Measurements from ENCODE around the gene CACNB3.
A peak's percentile ranks its signal among the peaks of the same experiment; 100 is the strongest.
"Not testable (repeated sequence)": the region's sequence is repeated elsewhere in the genome, so short reads cannot be mapped to it uniquely, and the experiment has no call there.

CACNB3 gene

GRCh38 chr12:48851883-48852733 lies 33.8 kb downstream of the CACNB3 start, which contains the start of gene DDX23:
DDX23 (minus strand) TSS chr12:48852163; CDS start chr12:48845782, 6,381 bp downstream.
- DNase-seq (ENCODE audit: extremely low read depth, low read depth) = peak; percentile 91
- no peak for TF ChIP-seq CTCF (IDR thresholded peaks at IDR 0.05; ENCODE audit: low read depth, low read length)

GRCh38 chr12:48852734-48853688 lies 34.7 kb downstream of the CACNB3 start:
- TF ChIP-seq CTCF (IDR thresholded peaks at IDR 0.05; ENCODE audit: low read depth, low read length) = peak; percentile 72
- DNase-seq (ENCODE audit: extremely low read depth, low read depth) = peak; percentile 75

- no peak for DNase-seq (ENCODE audit: extremely low read depth, low read depth)
- TF ChIP-seq CTCF (IDR thresholded peaks at IDR 0.05; ENCODE audit: low read depth, low read length) = no peak
Measured at GRCh38 chr12:48854488-48854887, 36.2 kb downstream of the CACNB3 start.

GRCh38 chr12:48854932-48855331 lies 36.6 kb downstream of the CACNB3 start:
- DNase-seq (ENCODE audit: extremely low read depth, low read depth) = not testable (repeated sequence)

GRCh38 chr12:48856379-48856778 lies 38.1 kb downstream of the CACNB3 start:
- DNase-seq (ENCODE audit: extremely low read depth, low read depth) = no peak
- no peak for TF ChIP-seq CTCF (IDR thresholded peaks at IDR 0.05; ENCODE audit: low read depth, low read length)

GRCh38 chr12:48857278-48857994 lies 39.1 kb downstream of the CACNB3 start:
- no peak for DNase-seq (ENCODE audit: extremely low read depth, low read depth)

More at GRCh38 chr12:48857278-48857994, 39.1 kb downstream of the CACNB3 start:
- no peak for TF ChIP-seq CTCF (IDR thresholded peaks at IDR 0.05; ENCODE audit: low read depth, low read length)

Measured in AG09319 (cell line).